Peyer's patch (tissue), 4 donors: ENCODE measurements around the gene ZNF566. TPM values are rescaled to one million over a fixed set of nuclear protein-coding genes. Genes with fewer than 3 reads are reported as not detected.

Source experiments
- DNase-seq, 3 donors: peaks; one replicate each; pipeline ENCODE4 v3.0.0-alpha.2; 2017 to 2019
- H3K27ac ChIP-seq, 4 donors: fragments of 200-600 bp; sonication (generic); one replicate each; pipeline ENCODE4 v1.5.1; 2016 to 2019
- H3K27me3 ChIP-seq, 2 donors: fragments of 200-600 bp; sonication (generic); one replicate each; pipeline ENCODE4 v1.5.1; 2019
- H3K36me3 ChIP-seq, 3 donors: fragments of 200-600 bp; sonication (generic); one replicate each; pipeline ENCODE4 v1.5.1; 2016 to 2019
- H3K4me1 ChIP-seq, 4 donors: fragments of 200-600 bp; sonication (generic); one replicate each; pipeline ENCODE4 v1.5.1; 2016 to 2019
- H3K4me3 ChIP-seq, 4 donors: fragments of 200-600 bp; sonication (generic); 1 replicate in 3 of 4; 2 replicates in 1 of 4; pipeline ENCODE4 v1.5.1; 2016 to 2019; ENCODE audit warnings: mild to moderate bottlenecking in 1 of 4
- H3K9me3 ChIP-seq, 4 donors: fragments of 200-600 bp; sonication (generic); one replicate each; pipeline ENCODE4 v1.5.1; 2016 to 2019; ENCODE audit warnings: mild to moderate bottlenecking in 1 of 4
- CTCF ChIP-seq, 6 experiments: fragments of 450-650 bp in 4 of 6; fragments of 200-600 bp in 2 of 6; sonication (generic) in 1 of 6; IDR thresholded peaks; one replicate each; pipeline ENCODE4 v1.5.1; 2017 to 2019; ENCODE audit warnings: antibody characterized with exemption in 6 of 6, mild to moderate bottlenecking in 3 of 6, moderate library complexity in 1 of 6
- POLR2A ChIP-seq, 2 donors: fragments of 450-650 bp; IDR thresholded peaks; one replicate each; pipeline ENCODE4 v1.5.1; 2017; ENCODE audit warnings: antibody characterized with exemption in 2 of 2, mild to moderate bottlenecking in 2 of 2, moderate library complexity in 2 of 2
- total RNA-seq, 4 donors: library from RNA; depleted of rRNA; stranded (reverse); fragments of >200 nt; gene quantifications; one replicate each; pipeline ENCODE4 v1.1.0, GENCODE V29; 2016

The ZNF566 gene
- 10 to 100 TPM in 3 of 4 donors, 1 to 10 TPM in 1; 5.8 to 39.6 (median 10.9) TPM for total RNA-seq

GRCh38 chr19:36489118-36489919 is at the start of gene ZNF566:
ZNF566 (minus strand) TSS chr19:36489561; CDS start chr19:36476557, 13,004 bp downstream.
- peak; percentile 89 to 97 (median 94) for DNase-seq

GRCh38 chr19:36528921-36529518 is 39.7 kb upstream of the ZNF566 start:
- peaks cover 0 to 14% (median 0%) of the 10 kb centered on the region in 3 donors for H3K36me3 ChIP-seq
- H3K27me3 ChIP-seq: no peaks in the 10 kb centered on the region
- no peak for TF ChIP-seq CTCF (IDR thresholded peaks at IDR 0.05)
- TF ChIP-seq POLR2A (IDR thresholded peaks at IDR 0.05): no peak
- H3K4me3 ChIP-seq: peak overlapping the region; percentile 58 to 83 (median 64)
- peak overlapping the region; percentile 84 to 92 (median 86) for H3K27ac ChIP-seq
- DNase-seq: no peak
- peaks cover 0 to 14% (median 0%) of the 10 kb centered on the region in 4 donors for H3K4me1 ChIP-seq
- H3K9me3 ChIP-seq: peaks cover 0 to 42% (median 4%) of the 10 kb centered on the region in 4 donors

More at GRCh38 chr19:36489118-36489919, at the start of gene ZNF566:
- no peaks in the 10 kb centered on the region for H3K36me3 ChIP-seq
- peaks cover 0 to 11% (median 2%) of the 10 kb centered on the region in 4 donors for H3K4me1 ChIP-seq
- peak within 1 kb of the TSS; percentile 91 to 93 (median 92) for H3K27ac ChIP-seq
- peak within 1 kb of the TSS; percentile 53 to 87 (median 72) for H3K4me3 ChIP-seq
- TF ChIP-seq POLR2A (IDR thresholded peaks at IDR 0.05): peak; percentile 36
- no peak for TF ChIP-seq CTCF (IDR thresholded peaks at IDR 0.05)
- H3K9me3 ChIP-seq: peaks cover 0 to 12% (median 0%) of the 10 kb centered on the region in 4 donors
- H3K27me3 ChIP-seq: no peaks in the 10 kb centered on the region

GRCh38 chr19:36528194-36528920 is 39.0 kb upstream of the ZNF566 start, which contains the start of gene ZNF260:
ZNF260 (minus strand) TSS chr19:36528271; CDS start chr19:36515238, 13,033 bp downstream.
- H3K9me3 ChIP-seq: peaks cover 0 to 42% (median 4%) of the 10 kb centered on the region in 4 donors

GRCh38 chr19:36527873-36528193 is 38.5 kb upstream of the ZNF566 start:
- H3K4me1 ChIP-seq: peaks cover 0 to 14% (median 0%) of the 10 kb centered on the region in 4 donors
- TF ChIP-seq POLR2A (IDR thresholded peaks at IDR 0.05): no peak
- no peak for TF ChIP-seq CTCF (IDR thresholded peaks at IDR 0.05)
- H3K36me3 ChIP-seq: peaks cover 0 to 26% (median 0%) of the 10 kb centered on the region in 3 donors
- no peaks in the 10 kb centered on the region for H3K27me3 ChIP-seq
- H3K9me3 ChIP-seq: peaks cover 0 to 41% (median 2%) of the 10 kb centered on the region in 4 donors
- H3K27ac ChIP-seq: peak overlapping the region; percentile 84 to 92 (median 86)
- no peak for DNase-seq
- peak overlapping the region; percentile 58 to 83 (median 64) for H3K4me3 ChIP-seq

More at GRCh38 chr19:36528194-36528920, 39.0 kb upstream of the ZNF566 start, which contains the start of gene ZNF260:
- Histone ChIP-seq H3K4me1 (peaks cover 0 to 14% (median 0%) of the 10 kb centered on the region in 4 donors), H3K4me3 (peak within 1 kb of the TSS; percentile 58 to 83 (median 64)), H3K36me3 (peaks cover 0 to 20% (median 0%) of the 10 kb centered on the region in 3 donors), H3K27me3 (no peaks in the 10 kb centered on the region), H3K27ac (peak within 1 kb of the TSS; percentile 84 to 92 (median 86))
- DNase-seq: peak; percentile 94 to 98 (median 95)
- peak; percentile 36 to 43 for TF ChIP-seq POLR2A (IDR thresholded peaks at IDR 0.05)
- TF ChIP-seq CTCF (IDR thresholded peaks at IDR 0.05): peak in 1 of 6 experiments; percentile 13

- Histone ChIP-seq H3K4me3 (peak overlapping the region; percentile 58 to 83 (median 64)), H3K27me3 (no peaks in the 10 kb centered on the region), H3K27ac (no peak overlapping the region), H3K9me3 (peaks cover 0 to 41% (median 0%) of the 10 kb centered on the region in 4 donors), H3K4me1 (peaks cover 0 to 14% (median 0%) of the 10 kb centered on the region in 4 donors), H3K36me3 (peaks cover 0 to 30% (median 0%) of the 10 kb centered on the region in 3 donors)
- DNase-seq: no peak
- TF ChIP-seq POLR2A (IDR thresholded peaks at IDR 0.05) (no peak), CTCF (IDR thresholded peaks at IDR 0.05) (no peak)
Observed at GRCh38 chr19:36527341-36527740, 38.0 kb upstream of the ZNF566 start.
